Measurements from ENCODE around the gene CIAO1.
"Not testable (repeated sequence)": the region's sequence is repeated elsewhere in the genome, so short reads cannot be mapped to it uniquely, and the experiment has no call there.

Gene CIAO1

GRCh38 chr2:96265840-96266679 is at the start of gene CIAO1, which contains the start of gene TMEM127:
Gene CIAO1, plus strand, starts transcription at chr2:96266225. Its CDS starts 126 bp downstream, at chr2:96266351.
Gene TMEM127, minus strand, starts transcription at chr2:96265997. Its CDS starts 616 bp downstream, at chr2:96265381.
- in situ Hi-C loops (cut with MboI; ENCODE audit: low sequenced_read_pairs) = no loop called here

- in situ Hi-C loops (cut with MboI; ENCODE audit: low sequenced_read_pairs) = no loop called here
Measured at GRCh38 chr2:96218508-96219131, 47.4 kb upstream of the CIAO1 start.

- in situ Hi-C loops (cut with MboI; ENCODE audit: low sequenced_read_pairs) = not testable (repeated sequence)
Measured at GRCh38 chr2:96219959-96220358, 46.1 kb upstream of the CIAO1 start.

GRCh38 chr2:96221106-96221505 is 44.9 kb upstream of the CIAO1 start:
- in situ Hi-C loops (cut with MboI; ENCODE audit: low sequenced_read_pairs) = not testable (repeated sequence)

- in situ Hi-C loops (cut with MboI; ENCODE audit: low sequenced_read_pairs) = no loop called here
Measured at GRCh38 chr2:96225016-96225533, 41.0 kb upstream of the CIAO1 start.

- in situ Hi-C loops (cut with MboI; ENCODE audit: low sequenced_read_pairs) = no loop called here
Measured at GRCh38 chr2:96231316-96231715, 34.7 kb upstream of the CIAO1 start.

- in situ Hi-C loops (cut with MboI; ENCODE audit: low sequenced_read_pairs) = no loop called here
Measured at GRCh38 chr2:96233436-96233835, 32.6 kb upstream of the CIAO1 start.

- in situ Hi-C loops (cut with MboI; ENCODE audit: low sequenced_read_pairs) = no loop called here
Measured at GRCh38 chr2:96233880-96234316, 32.1 kb upstream of the CIAO1 start.

GRCh38 chr2:96236882-96237281 is 29.1 kb upstream of the CIAO1 start:
- in situ Hi-C loops (cut with MboI; ENCODE audit: low sequenced_read_pairs) = no loop called here

GRCh38 chr2:96238266-96238665 is 27.8 kb upstream of the CIAO1 start:
- in situ Hi-C loops (cut with MboI; ENCODE audit: low sequenced_read_pairs) = no loop called here

- in situ Hi-C loops (cut with MboI; ENCODE audit: low sequenced_read_pairs) = no loop called here
Measured at GRCh38 chr2:96239091-96239490, 26.9 kb upstream of the CIAO1 start.

- in situ Hi-C loops (cut with MboI; ENCODE audit: low sequenced_read_pairs) = no loop called here
Measured at GRCh38 chr2:96239745-96240264, 26.2 kb upstream of the CIAO1 start.

- in situ Hi-C loops (cut with MboI; ENCODE audit: low sequenced_read_pairs) = no loop called here
Measured at GRCh38 chr2:96240341-96241038, 25.5 kb upstream of the CIAO1 start.

- in situ Hi-C loops (cut with MboI; ENCODE audit: low sequenced_read_pairs) = no loop called here
Measured at GRCh38 chr2:96241227-96241626, 24.8 kb upstream of the CIAO1 start.

- in situ Hi-C loops (cut with MboI; ENCODE audit: low sequenced_read_pairs) = no loop called here
Measured at GRCh38 chr2:96241900-96242611, 24.0 kb upstream of the CIAO1 start.

- in situ Hi-C loops (cut with MboI; ENCODE audit: low sequenced_read_pairs) = no loop called here
Measured at GRCh38 chr2:96243843-96244242, 22.2 kb upstream of the CIAO1 start.

GRCh38 chr2:96245609-96246390 is 20.2 kb upstream of the CIAO1 start:
- in situ Hi-C loops (cut with MboI; ENCODE audit: low sequenced_read_pairs) = no loop called here

- in situ Hi-C loops (cut with MboI; ENCODE audit: low sequenced_read_pairs) = no loop called here
Measured at GRCh38 chr2:96247009-96247408, 19.0 kb upstream of the CIAO1 start.

GRCh38 chr2:96247896-96248295 is 18.1 kb upstream of the CIAO1 start:
- in situ Hi-C loops (cut with MboI; ENCODE audit: low sequenced_read_pairs) = no loop called here

- in situ Hi-C loops (cut with MboI; ENCODE audit: low sequenced_read_pairs) = no loop called here
Measured at GRCh38 chr2:96248624-96249023, 17.4 kb upstream of the CIAO1 start.
